Stimulated activated naive CD8-positive, alpha-beta T cell treated with anti-CD3 and anti-CD28 coated beads, Interleukin-15, amount 100 ng/mL, for 72 hours (primary cell): ENCODE data around the gene KIAA1328.
A peak's percentile ranks its signal among the peaks of the same experiment; 100 is the strongest.
"Not testable (repeated sequence)": the region's sequence is repeated elsewhere in the genome, so short reads cannot be mapped to it uniquely, and the experiment has no call there.

ENCODE experiments used
- ATAC-seq: fragments of 150-1000 bp; cut with Tn5 transposase; 2 replicates; pipeline ENCODE4 v1.10.0; 2021; ENCODE audit warnings: mild to moderate bottlenecking, moderate library complexity
- DNase-seq, 2 donors: peaks; one replicate each; pipeline ENCODE4 v3.0.0; 2021 to 2022
- H3K27ac Mint-ChIP-seq, 2 donors: one replicate each; pipeline ENCODE4 v1.8.0; 2022; ENCODE audit warnings: mild to moderate bottlenecking in 2 of 2, mixed read lengths in 2 of 2, moderate library complexity in 2 of 2
- H3K27me3 Mint-ChIP-seq: one replicate; pipeline ENCODE4 v1.8.0; 2022; ENCODE audit warnings: mixed read lengths
- H3K4me1 Mint-ChIP-seq: one replicate; pipeline ENCODE4 v1.8.0; 2022; ENCODE audit warnings: mild to moderate bottlenecking, mixed read lengths
- H3K4me3 Mint-ChIP-seq, 2 donors: one replicate each; pipeline ENCODE4 v1.8.0; 2022; ENCODE audit warnings: mild to moderate bottlenecking in 2 of 2, mixed read lengths in 2 of 2, moderate library complexity in 1 of 2
- H3K9me3 Mint-ChIP-seq, 2 donors: one replicate each; pipeline ENCODE4 v1.8.0; 2022; ENCODE audit warnings: mixed read lengths in 2 of 2

KIAA1328 gene

GRCh38 chr18:36843784-36844183 is 14.9 kb downstream of the KIAA1328 start:
- H3K9me3 Mint-ChIP-seq = peaks cover 0 to 3% of the 10 kb centered on the region in 2 donors
- no peak overlapping the region for H3K4me3 Mint-ChIP-seq
- no peak for DNase-seq
- no peak overlapping the region for H3K27ac Mint-ChIP-seq
- H3K4me1 Mint-ChIP-seq = no peaks in the 10 kb centered on the region
- H3K27me3 Mint-ChIP-seq = no peaks in the 10 kb centered on the region
- ATAC-seq = no peak

DNA sequence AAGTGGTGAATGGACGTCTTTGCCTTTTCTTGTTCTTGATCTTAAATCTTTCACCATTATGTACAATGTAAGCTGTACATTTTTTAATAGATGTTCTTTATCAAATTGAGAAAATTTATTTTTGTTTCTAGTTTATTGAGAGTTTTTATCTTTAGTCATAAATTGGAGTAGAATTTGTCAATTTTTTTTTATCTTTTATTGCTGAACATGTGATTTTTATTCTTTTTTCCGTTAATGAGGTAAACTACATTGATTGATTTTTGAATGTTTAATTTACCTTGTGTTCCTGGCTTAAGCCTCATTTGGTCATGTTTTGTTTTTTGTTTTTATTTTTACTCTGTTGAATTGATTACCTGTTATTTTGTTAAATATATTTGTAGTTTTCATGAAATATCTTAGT is 19.7 kb downstream of the KIAA1328 start:
- no peak for DNase-seq
- H3K9me3 Mint-ChIP-seq = peaks cover 5 to 21% of the 10 kb centered on the region in 2 donors
- no peak for ATAC-seq
- no peak overlapping the region for H3K27ac Mint-ChIP-seq
- no peak overlapping the region for H3K4me3 Mint-ChIP-seq
- H3K4me1 Mint-ChIP-seq = no peaks in the 10 kb centered on the region
- H3K27me3 Mint-ChIP-seq = no peaks in the 10 kb centered on the region

DNA sequence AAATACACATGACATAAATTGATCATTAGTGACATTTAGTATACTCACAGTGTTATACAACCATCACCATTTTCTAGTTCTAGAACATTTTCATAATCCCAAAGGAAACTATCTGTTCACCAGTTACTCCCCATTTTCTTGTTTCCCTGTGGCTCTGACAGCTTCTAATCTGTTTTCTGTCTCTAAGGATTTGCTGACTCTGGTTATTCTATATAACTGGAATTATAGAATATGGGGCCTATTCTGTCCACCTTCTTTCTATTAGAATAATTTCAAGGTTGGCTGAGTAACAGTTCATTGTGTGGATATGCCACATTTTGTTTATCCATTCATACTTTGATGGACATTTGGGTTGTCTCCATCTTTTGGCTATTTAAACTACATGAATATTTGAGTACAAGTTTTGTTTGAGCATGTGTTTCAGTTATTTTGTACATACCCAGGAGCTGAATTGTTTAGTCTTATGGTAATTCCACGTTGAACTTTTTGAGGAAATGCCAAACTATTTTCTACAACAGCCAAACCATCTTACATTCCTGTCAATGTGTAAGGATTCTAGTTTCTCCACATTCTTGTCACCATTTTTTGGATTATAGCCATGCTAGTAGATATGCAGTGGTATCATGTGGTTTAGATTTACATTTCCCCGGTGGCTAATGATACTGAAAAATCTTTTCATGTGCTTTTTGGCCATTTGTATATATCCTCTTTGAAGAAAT is 20.5 kb downstream of the KIAA1328 start:
- no peaks in the 10 kb centered on the region for H3K27me3 Mint-ChIP-seq
- DNase-seq = no peak
- H3K4me3 Mint-ChIP-seq = no peak overlapping the region
- no peak overlapping the region for H3K27ac Mint-ChIP-seq
- ATAC-seq = no peak
- H3K4me1 Mint-ChIP-seq = no peaks in the 10 kb centered on the region
- H3K9me3 Mint-ChIP-seq = peaks cover 5 to 21% of the 10 kb centered on the region in 2 donors

DNA sequence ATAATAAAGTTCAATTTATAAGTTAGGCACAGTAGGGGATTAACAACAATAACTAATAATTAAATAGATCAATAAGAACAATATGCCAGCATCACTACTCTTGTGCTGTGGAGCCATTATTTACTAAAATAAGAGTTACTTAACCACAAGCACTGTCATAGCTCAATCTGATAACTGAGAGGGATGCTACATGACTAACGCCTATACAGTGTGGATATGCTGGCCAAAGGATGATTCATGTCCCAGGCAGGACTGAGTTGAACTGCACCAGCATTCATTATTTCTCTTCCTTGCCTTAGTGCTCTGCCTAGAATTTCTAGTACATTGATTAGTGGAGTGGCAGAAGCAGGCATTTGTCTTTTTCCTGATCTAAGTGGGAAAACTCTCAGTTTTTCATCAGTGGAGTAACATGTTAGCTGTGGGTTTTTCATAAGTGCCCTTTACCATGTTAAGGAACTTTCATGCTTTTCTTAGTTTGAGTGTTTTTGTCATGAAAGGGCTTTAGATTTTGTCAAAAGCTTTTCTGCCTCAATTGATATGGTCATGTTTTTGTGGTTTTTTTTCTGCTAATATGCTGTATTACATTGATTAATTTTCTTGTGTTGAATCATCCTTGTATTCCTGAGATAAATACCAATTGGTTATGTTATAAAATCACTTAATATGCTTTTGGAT is 21.7 kb downstream of the KIAA1328 start:
- no peak overlapping the region for H3K27ac Mint-ChIP-seq
- H3K4me3 Mint-ChIP-seq = no peak overlapping the region
- peak; percentile 93 for ATAC-seq
- H3K9me3 Mint-ChIP-seq = peaks cover 5 to 21% of the 10 kb centered on the region in 2 donors
- DNase-seq = no peak
- no peaks in the 10 kb centered on the region for H3K27me3 Mint-ChIP-seq
- no peaks in the 10 kb centered on the region for H3K4me1 Mint-ChIP-seq

GRCh38 chr18:36851202-36851590 is 22.3 kb downstream of the KIAA1328 start:
- no peak overlapping the region for H3K27ac Mint-ChIP-seq
- DNase-seq (no peak), ATAC-seq (no peak)
- no peaks in the 10 kb centered on the region for H3K27me3 Mint-ChIP-seq
- H3K4me1 Mint-ChIP-seq = no peaks in the 10 kb centered on the region
- peaks cover 5 to 21% of the 10 kb centered on the region in 2 donors for H3K9me3 Mint-ChIP-seq
- H3K4me3 Mint-ChIP-seq = no peak overlapping the region

GRCh38 chr18:36856815-36857214 is 27.9 kb downstream of the KIAA1328 start:
- Mint-ChIP-seq H3K4me3 (no peak overlapping the region), H3K4me1 (peaks cover under 1% of the 10 kb centered on the region), H3K27me3 (no peaks in the 10 kb centered on the region), H3K9me3 (peaks cover 5 to 11% of the 10 kb centered on the region in 2 donors), H3K27ac (peak overlapping the region in 1 of 2 donors; percentile 20)
- DNase-seq = no peak
- ATAC-seq = no peak

GRCh38 chr18:36862182-36862581 is 33.3 kb downstream of the KIAA1328 start:
- Mint-ChIP-seq H3K27me3 (no peaks in the 10 kb centered on the region), H3K4me1 (peaks cover 10% of the 10 kb centered on the region), H3K27ac (no peak overlapping the region), H3K4me3 (no peak overlapping the region), H3K9me3 (no peaks in the 10 kb centered on the region)
- DNase-seq (no peak), ATAC-seq (no peak)

GRCh38 chr18:36867056-36867455 is 38.1 kb downstream of the KIAA1328 start:
- Mint-ChIP-seq H3K4me1 (peaks cover 10% of the 10 kb centered on the region), H3K4me3 (no peak overlapping the region), H3K27me3 (no peaks in the 10 kb centered on the region), H3K9me3 (no peaks in the 10 kb centered on the region), H3K27ac (no peak overlapping the region)
- DNase-seq (no peak), ATAC-seq (no peak)

DNA sequence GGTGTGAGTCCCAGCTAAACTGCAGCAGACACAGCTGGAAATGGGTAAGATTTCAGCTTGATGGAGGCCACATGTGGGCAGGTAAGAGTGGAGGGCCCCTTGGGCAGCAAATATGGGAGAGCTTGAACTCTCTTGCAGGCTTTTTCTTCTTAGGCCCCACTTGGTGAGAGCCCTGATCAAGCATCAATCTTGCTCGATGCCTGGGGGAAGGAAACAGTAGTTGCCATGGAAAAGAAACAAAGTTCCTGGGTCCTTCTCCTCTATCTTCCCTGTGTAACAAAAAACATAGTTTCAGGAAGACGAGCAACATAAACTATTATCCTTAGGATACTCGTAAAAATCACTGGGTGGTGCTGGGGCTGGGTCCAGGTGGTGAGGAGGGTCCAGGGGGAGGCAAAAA is 42.9 kb downstream of the KIAA1328 start:
- ATAC-seq = no peak
- no peak overlapping the region for H3K4me3 Mint-ChIP-seq

DNA sequence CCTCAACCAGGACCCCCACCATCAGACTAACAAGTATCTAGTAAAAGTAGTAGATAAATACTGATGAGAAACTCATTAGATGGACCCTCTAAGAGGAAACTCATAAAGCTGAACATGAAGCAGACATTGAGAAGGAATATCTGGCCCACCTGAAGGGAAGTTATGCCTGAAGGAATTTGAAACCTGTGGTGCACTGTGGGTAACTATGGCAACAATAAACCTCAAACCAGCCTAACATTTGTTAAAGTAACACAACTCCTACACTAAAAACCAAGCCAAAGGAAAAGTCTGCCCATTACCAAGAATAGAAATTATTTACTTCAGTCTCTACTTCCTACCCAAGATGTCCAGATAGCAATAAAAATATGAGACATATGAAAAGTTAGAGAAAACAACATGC is 43.4 kb downstream of the KIAA1328 start:
- Mint-ChIP-seq H3K27me3 (no peaks in the 10 kb centered on the region), H3K27ac (no peak overlapping the region), H3K4me1 (peaks cover 17% of the 10 kb centered on the region), H3K4me3 (no peak overlapping the region), H3K9me3 (peaks cover 6 to 16% of the 10 kb centered on the region in 2 donors)
- DNase-seq = no peak
- no peak for ATAC-seq

More for the DNA sequence above, 42.9 kb downstream of the KIAA1328 start:
- peak overlapping the region in 1 of 2 donors; percentile 51 for H3K27ac Mint-ChIP-seq
- DNase-seq = no peak
- H3K27me3 Mint-ChIP-seq = no peaks in the 10 kb centered on the region
- peaks cover 17% of the 10 kb centered on the region for H3K4me1 Mint-ChIP-seq
- peaks cover 4 to 16% of the 10 kb centered on the region in 2 donors for H3K9me3 Mint-ChIP-seq

DNA sequence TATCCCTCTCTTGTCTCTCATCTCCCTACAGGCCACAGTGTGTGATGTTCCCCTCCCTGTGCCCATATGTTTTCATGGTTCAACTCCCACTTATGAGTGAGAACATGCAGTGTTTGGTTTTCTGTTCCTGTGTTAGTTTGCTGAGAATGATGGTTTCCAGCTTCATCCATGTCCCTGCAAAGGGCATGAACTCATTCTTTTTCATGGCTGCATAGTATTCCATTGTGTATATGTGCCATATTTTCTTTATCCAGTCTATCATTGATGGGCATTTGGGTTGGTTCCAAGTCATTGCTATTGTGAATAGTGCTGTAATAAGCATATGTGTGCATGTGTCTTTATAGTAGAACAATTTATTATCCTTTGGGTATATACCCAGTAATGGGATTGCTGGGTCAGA is 44.9 kb downstream of the KIAA1328 start:
- not testable (repeated sequence) for H3K4me3 Mint-ChIP-seq, ATAC-seq, H3K27ac Mint-ChIP-seq, H3K27me3 Mint-ChIP-seq, DNase-seq
- peaks cover 6 to 16% of the 10 kb centered on the region in 2 donors for H3K9me3 Mint-ChIP-seq
- peaks cover 17% of the 10 kb centered on the region for H3K4me1 Mint-ChIP-seq

DNA sequence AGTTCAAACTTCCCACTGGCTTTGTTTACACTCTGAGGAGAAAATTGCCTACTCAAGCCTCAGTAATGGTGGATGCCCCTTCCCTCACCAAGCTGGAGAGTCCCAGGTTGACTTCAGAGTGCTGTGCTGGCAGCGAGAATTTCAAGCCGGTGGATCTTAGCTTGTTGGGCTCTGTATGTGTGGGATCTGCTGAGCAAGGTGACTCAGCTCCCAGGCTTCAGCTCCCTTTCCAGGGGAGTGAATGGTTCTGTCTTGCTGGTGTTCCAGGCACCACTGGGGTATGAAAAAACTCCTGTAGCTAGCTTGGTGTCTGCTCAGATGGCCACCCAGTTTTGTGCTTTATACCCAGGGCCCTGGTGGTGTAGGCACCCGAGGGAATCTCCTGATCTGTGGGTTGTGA is 50.9 kb downstream of the KIAA1328 start:
- not testable (repeated sequence) for H3K4me1 Mint-ChIP-seq, H3K27ac Mint-ChIP-seq, H3K27me3 Mint-ChIP-seq, H3K4me3 Mint-ChIP-seq, DNase-seq, ATAC-seq
- peaks cover 6 to 15% of the 10 kb centered on the region in 2 donors for H3K9me3 Mint-ChIP-seq

GRCh38 chr18:36885981-36886380 is 57.1 kb downstream of the KIAA1328 start:
- Mint-ChIP-seq H3K27ac (no peak overlapping the region), H3K27me3 (no peaks in the 10 kb centered on the region), H3K4me3 (no peak overlapping the region), H3K4me1 (no peaks in the 10 kb centered on the region), H3K9me3 (no peaks in the 10 kb centered on the region)
- ATAC-seq = no peak
- no peak for DNase-seq

DNA sequence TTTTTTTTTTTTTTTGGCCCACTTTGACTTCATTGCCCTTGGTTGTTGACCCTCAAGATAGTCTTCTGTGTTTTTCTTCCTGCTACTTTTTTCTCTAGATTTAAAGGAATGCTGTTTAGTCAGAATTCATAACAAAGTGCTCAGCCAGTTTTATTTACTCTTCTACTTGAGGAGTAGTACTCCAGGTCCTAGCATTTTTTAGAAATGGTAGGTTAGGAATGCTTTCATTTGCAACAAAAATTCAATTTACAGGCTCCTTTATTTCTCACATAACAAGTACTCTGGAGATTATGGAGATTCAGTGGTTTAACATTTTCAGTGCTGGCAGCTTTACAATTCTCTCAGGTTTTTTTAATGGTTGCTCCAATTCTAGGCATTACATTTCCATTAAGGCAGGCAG is 58.2 kb downstream of the KIAA1328 start:
- ATAC-seq = no peak
- Mint-ChIP-seq H3K4me1 (no peaks in the 10 kb centered on the region), H3K27ac (peak overlapping the region in 1 of 2 donors; percentile 37), H3K4me3 (no peak overlapping the region), H3K27me3 (no peaks in the 10 kb centered on the region), H3K9me3 (no peaks in the 10 kb centered on the region)
- no peak for DNase-seq

DNA sequence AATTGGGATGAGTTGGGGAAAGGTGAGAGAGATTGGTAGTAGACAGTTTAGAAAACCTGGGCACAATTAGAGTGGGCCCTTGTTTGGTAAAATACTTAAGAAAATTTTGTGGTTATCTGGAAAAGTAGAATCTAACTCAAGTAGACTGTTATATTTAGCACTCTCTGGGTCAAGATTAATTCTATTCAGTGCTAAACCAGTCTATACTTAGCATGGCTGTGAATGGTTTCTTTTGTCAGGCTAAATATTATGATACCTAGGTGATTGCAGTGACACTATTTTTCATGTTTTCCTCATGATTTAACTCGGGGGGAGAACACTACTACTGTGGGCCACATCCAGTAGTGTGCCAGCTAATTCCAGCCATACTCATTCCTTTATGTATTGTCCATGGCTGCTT is 58.9 kb downstream of the KIAA1328 start:
- no peak for DNase-seq
- Mint-ChIP-seq H3K4me3 (no peak overlapping the region), H3K4me1 (no peaks in the 10 kb centered on the region), H3K27ac (peak overlapping the region in 1 of 2 donors; percentile 52), H3K27me3 (no peaks in the 10 kb centered on the region), H3K9me3 (no peaks in the 10 kb centered on the region)
- ATAC-seq = no peak

GRCh38 chr18:36888778-36889177 is 59.9 kb downstream of the KIAA1328 start:
- Mint-ChIP-seq H3K9me3 (no peaks in the 10 kb centered on the region), H3K4me3 (no peak overlapping the region), H3K27ac (no peak overlapping the region), H3K4me1 (no peaks in the 10 kb centered on the region), H3K27me3 (no peaks in the 10 kb centered on the region)
- DNase-seq (no peak), ATAC-seq (no peak)
